Sciatic nerve (tissue), 2 donors: ENCODE results near the gene SLC5A10. TPM values are rescaled to one million over a fixed set of nuclear protein-coding genes. Genes with fewer than 3 reads are reported as not detected.
"Not testable (repeated sequence)": the region's sequence is repeated elsewhere in the genome, so short reads cannot be mapped to it uniquely, and the experiment has no call there.

Source experiments
- ATAC-seq: fragments of 200-7000 bp; cut with Tn5 transposase; one replicate; pipeline ENCODE4 v1.9.1; 2020; ENCODE audit warnings: mild to moderate bottlenecking, moderate library complexity
- DNase-seq: peaks from one replicate; pipeline ENCODE4 v3.0.0-alpha.2; 2020; ENCODE audit warnings: low spot score
- intact Hi-C: fragments of 100-400 bp; cut with DNase I; formaldehyde crosslinking; loops from one replicate; pipeline ENCODE4 v1.14.2; 2022
- total RNA-seq: library from RNA; stranded (reverse); fragmentation: NEBNext Ultra II Directional; extraction: Animal tissue kit (Norgen Biotek cat#: 25700); gene quantifications from one replicate; pipeline ENCODE4 v1.2.1, GENCODE V29; 2021
- donor health status: DM: no; HTN: no; CAD: no.
- donor health status: DM: no; HTN: no; CAD: no.

SLC5A10 gene
- total RNA-seq, 1 donor from 2014 or later, result not detected

GRCh38 chr17:18938692-18939023 lies 13.3 kb upstream of the SLC5A10 start:
- no peak for DNase-seq
- no peak for ATAC-seq
- intact Hi-C loops, result no loop called here

- no peak for DNase-seq
- intact Hi-C loops, result no loop called here
- no peak for ATAC-seq
Measured at GRCh38 chr17:18944646-18945045, 7.3 kb upstream of the SLC5A10 start.

- intact Hi-C loops, result no loop called here
- no peak for ATAC-seq
- DNase-seq, result no peak
Measured at GRCh38 chr17:18946536-18946935, 5.4 kb upstream of the SLC5A10 start.

- ATAC-seq (no peak), DNase-seq (no peak)
- intact Hi-C loops, result no loop called here
Measured at GRCh38 chr17:18947866-18948265, 4.1 kb upstream of the SLC5A10 start.

- DNase-seq (no peak), ATAC-seq (no peak)
- intact Hi-C loops, result no loop called here
Measured at GRCh38 chr17:18948476-18949006, 3.4 kb upstream of the SLC5A10 start.

GRCh38 chr17:18949566-18949965 lies 2.4 kb upstream of the SLC5A10 start:
- no peak for ATAC-seq
- intact Hi-C loops, result no loop called here
- no peak for DNase-seq

- intact Hi-C loops, result no loop called here
- no peak for ATAC-seq
- no peak for DNase-seq
Measured at GRCh38 chr17:18950346-18950745, 1.6 kb upstream of the SLC5A10 start.

GRCh38 chr17:18950944-18951905 lies 740 bp upstream of the SLC5A10 start:
- intact Hi-C loops, result no loop called here
- DNase-seq (no peak), ATAC-seq (no peak)

GRCh38 chr17:18953231-18953728 lies 1.3 kb downstream of the SLC5A10 start:
- DNase-seq (no peak), ATAC-seq (no peak)
- intact Hi-C loops, result no loop called here

GRCh38 chr17:18954321-18954720 lies 2.4 kb downstream of the SLC5A10 start:
- intact Hi-C loops, result no loop called here
- DNase-seq, result no peak
- ATAC-seq, result no peak

GRCh38 chr17:18955009-18955408 lies 3.0 kb downstream of the SLC5A10 start:
- DNase-seq, result no peak
- no peak for ATAC-seq
- intact Hi-C loops, result no loop called here

GRCh38 chr17:18956021-18956420 lies 4.1 kb downstream of the SLC5A10 start:
- intact Hi-C loops, ATAC-seq, DNase-seq: not testable (repeated sequence)

GRCh38 chr17:18956581-18956980 lies 4.6 kb downstream of the SLC5A10 start:
- DNase-seq (no peak), ATAC-seq (no peak)
- intact Hi-C loops, result no loop called here

GRCh38 chr17:18957831-18958230 lies 5.9 kb downstream of the SLC5A10 start:
- intact Hi-C loops, result no loop called here
- ATAC-seq, result no peak
- no peak for DNase-seq

- intact Hi-C loops, result no loop called here
- ATAC-seq (no peak), DNase-seq (no peak)
Measured at GRCh38 chr17:18958611-18959010, 6.6 kb downstream of the SLC5A10 start.

GRCh38 chr17:18959071-18959844 lies 7.3 kb downstream of the SLC5A10 start:
- intact Hi-C loops, result no loop called here
- no peak for ATAC-seq
- DNase-seq, result no peak

- DNase-seq, result no peak
- intact Hi-C loops, result no loop called here
- no peak for ATAC-seq
Measured at GRCh38 chr17:18959845-18960240, 7.9 kb downstream of the SLC5A10 start.

GRCh38 chr17:18960241-18960665 lies 8.3 kb downstream of the SLC5A10 start:
- ATAC-seq, result no peak
- DNase-seq, result no peak
- intact Hi-C loops, result no loop called here

- intact Hi-C loops, result no loop called here
- DNase-seq (peak; percentile 90), ATAC-seq (peak; percentile 91)
Measured at GRCh38 chr17:18960803-18961511, 9.0 kb downstream of the SLC5A10 start.
